Measurements from ENCODE around the gene AFP. TPM values are rescaled to one million over a fixed set of nuclear protein-coding genes. Genes with fewer than 3 reads are reported as not detected.

AFP gene
- total RNA-seq, 1 donor from 2014 or later: 11.3 TPM

GRCh38 chr4:73404457-73404856 lies 31.6 kb upstream of the AFP start:
- DNase-seq (ENCODE audit: low read depth): no peak
- no peak for TF ChIP-seq EZH2 (IDR thresholded peaks at IDR 0.05; ENCODE audit: insufficient read depth, low read length)
- TF ChIP-seq, protein P1, sequence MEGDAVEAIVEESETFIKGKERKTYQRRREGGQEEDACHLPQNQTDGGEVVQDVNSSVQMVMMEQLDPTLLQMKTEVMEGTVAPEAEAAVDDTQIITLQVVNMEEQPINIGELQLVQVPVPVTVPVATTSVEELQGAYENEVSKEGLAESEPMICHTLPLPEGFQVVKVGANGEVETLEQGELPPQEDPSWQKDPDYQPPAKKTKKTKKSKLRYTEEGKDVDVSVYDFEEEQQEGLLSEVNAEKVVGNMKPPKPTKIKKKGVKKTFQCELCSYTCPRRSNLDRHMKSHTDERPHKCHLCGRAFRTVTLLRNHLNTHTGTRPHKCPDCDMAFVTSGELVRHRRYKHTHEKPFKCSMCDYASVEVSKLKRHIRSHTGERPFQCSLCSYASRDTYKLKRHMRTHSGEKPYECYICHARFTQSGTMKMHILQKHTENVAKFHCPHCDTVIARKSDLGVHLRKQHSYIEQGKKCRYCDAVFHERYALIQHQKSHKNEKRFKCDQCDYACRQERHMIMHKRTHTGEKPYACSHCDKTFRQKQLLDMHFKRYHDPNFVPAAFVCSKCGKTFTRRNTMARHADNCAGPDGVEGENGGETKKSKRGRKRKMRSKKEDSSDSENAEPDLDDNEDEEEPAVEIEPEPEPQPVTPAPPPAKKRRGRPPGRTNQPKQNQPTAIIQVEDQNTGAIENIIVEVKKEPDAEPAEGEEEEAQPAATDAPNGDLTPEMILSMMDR (IDR thresholded peaks at IDR 0.05; ENCODE audit: insufficient read depth, low read depth, low read length): no peak
- Histone ChIP-seq H3K79me2 (ENCODE audit: insufficient read depth, low read length) (no peaks in the 10 kb centered on the region), H3K36me3 (ENCODE audit: insufficient read depth, low read length) (no peaks in the 10 kb centered on the region), H4K20me1 (ENCODE audit: insufficient read depth, low read length) (no peaks in the 10 kb centered on the region), H3K4me1 (ENCODE audit: insufficient read depth, low read length) (no peaks in the 10 kb centered on the region), H3K9ac (ENCODE audit: low read length) (no peak overlapping the region), H3K27me3 (ENCODE audit: insufficient read depth, low read length) (no peaks in the 10 kb centered on the region), H3K27ac (ENCODE audit: low read depth, low read length) (no peak overlapping the region), H3K9me3 (ENCODE audit: insufficient read depth, low read depth, low read length) (no peaks in the 10 kb centered on the region), H2AFZ (ENCODE audit: low read depth, low read length) (no peak overlapping the region), H3K4me3 (ENCODE audit: insufficient read depth, low read depth, low read length) (no peak overlapping the region), H3K4me2 (ENCODE audit: low read length) (no peak overlapping the region)
- no peaks in the 10 kb centered on the region for H3K9me3 Mint-ChIP-seq (ENCODE audit: unreplicated experiment)
- H3K4me3 Mint-ChIP-seq (ENCODE audit: unreplicated experiment): no peak overlapping the region
- H3K4me1 Mint-ChIP-seq (ENCODE audit: low read depth, unreplicated experiment): no peaks in the 10 kb centered on the region
- H3K27ac Mint-ChIP-seq (ENCODE audit: unreplicated experiment): no peak overlapping the region
- no peaks in the 10 kb centered on the region for H3K36me3 Mint-ChIP-seq (ENCODE audit: low read depth, unreplicated experiment)
- FAIRE-seq: no peak
- no peaks in the 10 kb centered on the region for H3K27me3 Mint-ChIP-seq (ENCODE audit: low read depth, unreplicated experiment)

DNA sequence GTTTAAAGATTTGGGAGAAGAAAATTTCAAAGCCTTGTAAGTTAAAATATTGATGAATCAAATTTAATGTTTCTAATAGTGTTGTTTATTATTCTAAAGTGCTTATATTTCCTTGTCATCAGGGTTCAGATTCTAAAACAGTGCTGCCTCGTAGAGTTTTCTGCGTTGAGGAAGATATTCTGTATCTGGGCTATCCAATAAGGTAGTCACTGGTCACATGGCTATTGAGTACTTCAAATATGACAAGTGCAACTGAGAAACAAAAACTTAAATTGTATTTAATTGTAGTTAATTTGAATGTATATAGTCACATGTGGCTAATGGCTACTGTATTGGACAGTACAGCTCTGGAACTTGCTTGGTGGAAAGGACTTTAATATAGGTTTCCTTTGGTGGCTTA lies 30.9 kb upstream of the AFP start:
- Histone ChIP-seq H3K4me2 (ENCODE audit: low read length) (no peak overlapping the region), H3K4me3 (ENCODE audit: insufficient read depth, low read depth, low read length) (no peak overlapping the region), H4K20me1 (ENCODE audit: insufficient read depth, low read length) (no peaks in the 10 kb centered on the region), H3K27me3 (ENCODE audit: insufficient read depth, low read length) (no peaks in the 10 kb centered on the region), H3K79me2 (ENCODE audit: insufficient read depth, low read length) (no peaks in the 10 kb centered on the region), H3K9me3 (ENCODE audit: insufficient read depth, low read depth, low read length) (no peaks in the 10 kb centered on the region), H3K36me3 (ENCODE audit: insufficient read depth, low read length) (no peaks in the 10 kb centered on the region), H3K27ac (ENCODE audit: low read depth, low read length) (no peak overlapping the region), H3K9ac (ENCODE audit: low read length) (no peak overlapping the region), H3K4me1 (ENCODE audit: insufficient read depth, low read length) (no peaks in the 10 kb centered on the region), H2AFZ (ENCODE audit: low read depth, low read length) (no peak overlapping the region)
- H3K4me3 Mint-ChIP-seq (ENCODE audit: unreplicated experiment): no peak overlapping the region
- no peaks in the 10 kb centered on the region for H3K36me3 Mint-ChIP-seq (ENCODE audit: low read depth, unreplicated experiment)
- no peaks in the 10 kb centered on the region for H3K9me3 Mint-ChIP-seq (ENCODE audit: unreplicated experiment)
- DNase-seq (ENCODE audit: low read depth): no peak
- no peaks in the 10 kb centered on the region for H3K4me1 Mint-ChIP-seq (ENCODE audit: low read depth, unreplicated experiment)
- no peak overlapping the region for H3K27ac Mint-ChIP-seq (ENCODE audit: unreplicated experiment)
- no peaks in the 10 kb centered on the region for H3K27me3 Mint-ChIP-seq (ENCODE audit: low read depth, unreplicated experiment)
- TF ChIP-seq, protein P1 (IDR thresholded peaks at IDR 0.05; ENCODE audit: insufficient read depth, low read depth, low read length): no peak
- no peak for FAIRE-seq

DNA sequence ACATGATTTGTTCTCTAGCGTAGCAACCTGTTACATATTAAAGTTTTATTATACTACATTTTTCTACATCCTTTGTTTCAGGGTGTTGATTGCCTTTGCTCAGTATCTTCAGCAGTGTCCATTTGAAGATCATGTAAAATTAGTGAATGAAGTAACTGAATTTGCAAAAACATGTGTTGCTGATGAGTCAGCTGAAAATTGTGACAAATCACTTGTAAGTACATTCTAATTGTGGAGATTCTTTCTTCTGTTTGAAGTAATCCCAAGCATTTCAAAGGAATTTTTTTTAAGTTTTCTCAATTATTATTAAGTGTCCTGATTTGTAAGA lies 29.5 kb upstream of the AFP start:
- Histone ChIP-seq H3K27me3 (ENCODE audit: insufficient read depth, low read length) (no peaks in the 10 kb centered on the region), H3K36me3 (ENCODE audit: insufficient read depth, low read length) (no peaks in the 10 kb centered on the region), H3K27ac (ENCODE audit: low read depth, low read length) (no peak overlapping the region), H4K20me1 (ENCODE audit: insufficient read depth, low read length) (no peaks in the 10 kb centered on the region), H3K4me2 (ENCODE audit: low read length) (no peak overlapping the region), H3K79me2 (ENCODE audit: insufficient read depth, low read length) (no peaks in the 10 kb centered on the region), H2AFZ (ENCODE audit: low read depth, low read length) (no peak overlapping the region), H3K4me1 (ENCODE audit: insufficient read depth, low read length) (no peaks in the 10 kb centered on the region), H3K9ac (ENCODE audit: low read length) (no peak overlapping the region), H3K4me3 (ENCODE audit: insufficient read depth, low read depth, low read length) (no peak overlapping the region), H3K9me3 (ENCODE audit: insufficient read depth, low read depth, low read length) (no peaks in the 10 kb centered on the region)
- FAIRE-seq (no peak), DNase-seq (ENCODE audit: low read depth) (peak; percentile 1)
- no peak overlapping the region for H3K4me3 Mint-ChIP-seq (ENCODE audit: unreplicated experiment)
- H3K27ac Mint-ChIP-seq (ENCODE audit: unreplicated experiment): no peak overlapping the region
- no peaks in the 10 kb centered on the region for H3K9me3 Mint-ChIP-seq (ENCODE audit: unreplicated experiment)
- no peaks in the 10 kb centered on the region for H3K27me3 Mint-ChIP-seq (ENCODE audit: low read depth, unreplicated experiment)
- H3K36me3 Mint-ChIP-seq (ENCODE audit: low read depth, unreplicated experiment): no peaks in the 10 kb centered on the region
- H3K4me1 Mint-ChIP-seq (ENCODE audit: low read depth, unreplicated experiment): no peaks in the 10 kb centered on the region
- TF ChIP-seq, protein P1 (IDR thresholded peaks at IDR 0.05; ENCODE audit: insufficient read depth, low read depth, low read length): no peak
- TF ChIP-seq EZH2 (IDR thresholded peaks at IDR 0.05; ENCODE audit: insufficient read depth, low read length): no peak
